ENCODE measurements around the gene PTRH1. TPM values are rescaled to one million over a fixed set of nuclear protein-coding genes. Genes with fewer than 3 reads are reported as not detected.

The PTRH1 gene
- total RNA-seq, 1 donor from 2014 or later, result 10.1 TPM

- Mint-ChIP-seq H3K9me3 (ENCODE audit: unreplicated experiment) (peaks cover 3% of the 10 kb centered on the region), H3K27ac (ENCODE audit: unreplicated experiment) (peak overlapping the region; percentile 90), H3K4me1 (ENCODE audit: low read depth, unreplicated experiment) (peaks cover 16% of the 10 kb centered on the region), H3K4me3 (ENCODE audit: unreplicated experiment) (peak overlapping the region; percentile 88), H3K36me3 (ENCODE audit: unreplicated experiment) (peaks cover 5% of the 10 kb centered on the region), H3K27me3 (ENCODE audit: unreplicated experiment) (peaks cover 8% of the 10 kb centered on the region)
- peak; percentile 91 for DNase-seq
- no peak for TF ChIP-seq CTCF (IDR thresholded peaks at IDR 0.05; ENCODE audit: partially characterized antibody, unreplicated experiment)
Observed at GRCh38 chr9:127741831-127742434, 26.5 kb upstream of the PTRH1 start.

- TF ChIP-seq CTCF (IDR thresholded peaks at IDR 0.05; ENCODE audit: partially characterized antibody, unreplicated experiment), result no peak
- H3K4me1 Mint-ChIP-seq (ENCODE audit: low read depth, unreplicated experiment), result peaks cover 17% of the 10 kb centered on the region
- no peak for DNase-seq
- peaks cover 3% of the 10 kb centered on the region for H3K9me3 Mint-ChIP-seq (ENCODE audit: unreplicated experiment)
- H3K4me3 Mint-ChIP-seq (ENCODE audit: unreplicated experiment), result no peak overlapping the region
- no peak overlapping the region for H3K27ac Mint-ChIP-seq (ENCODE audit: unreplicated experiment)
- H3K36me3 Mint-ChIP-seq (ENCODE audit: unreplicated experiment), result peaks cover 5% of the 10 kb centered on the region
- peaks cover 8% of the 10 kb centered on the region for H3K27me3 Mint-ChIP-seq (ENCODE audit: unreplicated experiment)
Observed at GRCh38 chr9:127739614-127740330, 24.3 kb upstream of the PTRH1 start.

GRCh38 chr9:127738666-127739065 lies 23.2 kb upstream of the PTRH1 start:
- Mint-ChIP-seq H3K4me1 (ENCODE audit: low read depth, unreplicated experiment) (peaks cover 15% of the 10 kb centered on the region), H3K36me3 (ENCODE audit: unreplicated experiment) (peaks cover 5% of the 10 kb centered on the region), H3K27me3 (ENCODE audit: unreplicated experiment) (peaks cover 8% of the 10 kb centered on the region), H3K9me3 (ENCODE audit: unreplicated experiment) (peaks cover 3% of the 10 kb centered on the region), H3K4me3 (ENCODE audit: unreplicated experiment) (no peak overlapping the region), H3K27ac (ENCODE audit: unreplicated experiment) (no peak overlapping the region)
- TF ChIP-seq CTCF (IDR thresholded peaks at IDR 0.05; ENCODE audit: partially characterized antibody, unreplicated experiment), result no peak
- DNase-seq, result no peak

- Mint-ChIP-seq H3K27ac (ENCODE audit: unreplicated experiment) (peak overlapping the region; percentile 68), H3K36me3 (ENCODE audit: unreplicated experiment) (peaks cover 5% of the 10 kb centered on the region), H3K9me3 (ENCODE audit: unreplicated experiment) (peaks cover under 1% of the 10 kb centered on the region), H3K4me1 (ENCODE audit: low read depth, unreplicated experiment) (peaks cover 4% of the 10 kb centered on the region), H3K27me3 (ENCODE audit: unreplicated experiment) (peaks cover 6% of the 10 kb centered on the region), H3K4me3 (ENCODE audit: unreplicated experiment) (peak overlapping the region; percentile 90)
- DNase-seq, result no peak
- TF ChIP-seq CTCF (IDR thresholded peaks at IDR 0.05; ENCODE audit: partially characterized antibody, unreplicated experiment), result no peak
Observed at GRCh38 chr9:127735530-127736185, 20.2 kb upstream of the PTRH1 start.
